GM18508 (cell line): ENCODE data around the gene ELMO2.

Experiments
- ATAC-seq: cut with Tn5 transposase; IDR thresholded peaks from one replicate; pipeline ENCODE4 v1.9.1; 2021; ENCODE audit warnings: moderate number of reproducible peaks; ENCODE audit not compliant: insufficient read depth, unreplicated experiment

The ELMO2 gene

GRCh38 chr20:46354920-46355654, 51.3 kb downstream of the ELMO2 start:
- no peak for ATAC-seq

- ATAC-seq, result no peak
Measured at GRCh38 chr20:46354207-46354555, 52.2 kb downstream of the ELMO2 start.

- ATAC-seq, result no peak
Measured at GRCh38 chr20:46353500-46354206, 52.8 kb downstream of the ELMO2 start.

- ATAC-seq, result no peak
Measured at GRCh38 chr20:46352370-46352938, 54.0 kb downstream of the ELMO2 start.

GRCh38 chr20:46351357-46352058, 54.9 kb downstream of the ELMO2 start:
- no peak for ATAC-seq

GRCh38 chr20:46350986-46351267, 55.5 kb downstream of the ELMO2 start:
- ATAC-seq, result no peak

- ATAC-seq, result no peak
Measured at GRCh38 chr20:46350201-46350985, 56.0 kb downstream of the ELMO2 start.

- ATAC-seq, result no peak
Measured at GRCh38 chr20:46349742-46350056, 56.7 kb downstream of the ELMO2 start.

- ATAC-seq, result no peak
Measured at GRCh38 chr20:46349035-46349741, 57.2 kb downstream of the ELMO2 start.

GRCh38 chr20:46347841-46348803, 58.3 kb downstream of the ELMO2 start:
- no peak for ATAC-seq

GRCh38 chr20:46346770-46347169, 59.6 kb downstream of the ELMO2 start:
- no peak for ATAC-seq

GRCh38 chr20:46344488-46345162, 61.8 kb downstream of the ELMO2 start:
- no peak for ATAC-seq

GRCh38 chr20:46343975-46344357, 62.4 kb downstream of the ELMO2 start:
- no peak for ATAC-seq

GRCh38 chr20:46343348-46343974, 63.0 kb downstream of the ELMO2 start:
- no peak for ATAC-seq

- no peak for ATAC-seq
Measured at GRCh38 chr20:46342451-46343347, 63.7 kb downstream of the ELMO2 start.

GRCh38 chr20:46342010-46342378, 64.4 kb downstream of the ELMO2 start:
- no peak for ATAC-seq
